K562 (cell line): ENCODE measurements around the gene SLC1A4. TPM values are rescaled to one million over a fixed set of nuclear protein-coding genes. Genes with fewer than 3 reads are reported as not detected.
A peak's percentile ranks its signal among the peaks of the same experiment; 100 is the strongest.

ENCODE experiments used
- CHCHD3 ChIP-seq: fragments of 250-450 bp; sonication (Bioruptor Pico); IDR thresholded peaks from 2 replicates; pipeline ENCODE4 v2.1.2; 2022; ENCODE audit warnings: mild to moderate bottlenecking
- CHD4 ChIP-seq: fragments of 200-600 bp; sonication (generic); IDR thresholded peaks from 3 replicates; pipeline ENCODE4 v1.6.1; 2012; ENCODE audit warnings: low read depth, mild to moderate bottlenecking, mixed read lengths, low read length, inconsistent platforms; ENCODE audit not compliant: insufficient read depth, insufficient replicate concordance, poor library complexity, severe bottlenecking
- EGR1 ChIP-seq: fragments of 450-650 bp; conservative IDR thresholded peaks from 2 replicates; pipeline ENCODE4 v1.6.1; 2017; ENCODE audit warnings: mild to moderate bottlenecking
- ETV6 ChIP-seq, 3 experiments: fragments of 150-350 bp in 1 of 3; sonication (generic) in 1 of 3; formaldehyde crosslinking in 1 of 3; IDR thresholded peaks; 2 replicates each; pipeline versions ENCODE4 v1.6.1 to v1.8.0; 2014 to 2022; ENCODE audit warnings: borderline replicate concordance in 2 of 3, low read depth in 2 of 3, antibody characterized with exemption in 1 of 3, low read length in 1 of 3, mild to moderate bottlenecking in 1 of 3, missing genetic modification reagents in 1 of 3
- JUNB ChIP-seq: fragments of 450-650 bp; formaldehyde crosslinking; conservative IDR thresholded peaks from 2 replicates; pipeline ENCODE4 v1.4.0; 2020; ENCODE audit warnings: mild to moderate bottlenecking
- KHSRP ChIP-seq: fragments of 450-650 bp; IDR thresholded peaks from 2 replicates; pipeline ENCODE4 v1.6.1; 2017
- MNT ChIP-seq, 2 experiments: fragments of 450-650 bp; conservative IDR thresholded peaks; 2 replicates each; pipeline ENCODE4 v1.6.1; 2017; ENCODE audit warnings: mild to moderate bottlenecking in 2 of 2, moderate library complexity in 2 of 2
- MTA3 ChIP-seq: fragments of 450-650 bp; formaldehyde crosslinking; IDR thresholded peaks from 2 replicates; pipeline ENCODE4 v1.6.1; 2017; ENCODE audit warnings: mild to moderate bottlenecking, borderline replicate concordance
- NFIC ChIP-seq: fragments of 450-650 bp; IDR thresholded peaks from 2 replicates; pipeline ENCODE4 v1.6.1; 2017; ENCODE audit warnings: mild to moderate bottlenecking, inconsistent platforms
- SAP30 ChIP-seq: fragments of 200-600 bp; sonication (generic); IDR thresholded peaks from 2 replicates; pipeline ENCODE4 v1.6.1; 2012; ENCODE audit warnings: borderline replicate concordance, low read depth, mild to moderate bottlenecking, moderate library complexity, low read length, control low read depth, inconsistent platforms; ENCODE audit not compliant: insufficient read depth, poor library complexity, severe bottlenecking
- SIX5 ChIP-seq, 2 experiments: IDR thresholded peaks; 2 replicates each; pipeline ENCODE4 v1.6.1; 2011; ENCODE audit warnings: low read length in 2 of 2, borderline replicate concordance in 1 of 2, low read depth in 1 of 2, mild to moderate bottlenecking in 1 of 2, moderate library complexity in 1 of 2; ENCODE audit not compliant: insufficient read depth in 1 of 2
- SMC3 ChIP-seq: conservative IDR thresholded peaks from 2 replicates; pipeline ENCODE4 v1.6.1; 2011; ENCODE audit warnings: low read depth, low read length, improper control_type of control experiment; ENCODE audit not compliant: insufficient read depth
- TFE3 ChIP-seq: fragments of 450-650 bp; formaldehyde crosslinking; IDR thresholded peaks from 2 replicates; pipeline ENCODE4 v1.4.0; 2020; ENCODE audit warnings: mild to moderate bottlenecking, mixed read lengths
- ZNF263 ChIP-seq: sonication (generic); formaldehyde crosslinking; IDR thresholded peaks from 2 replicates; pipeline ENCODE4 v1.8.0; 2022; ENCODE audit warnings: mild to moderate bottlenecking, missing genetic modification reagents, borderline replicate concordance
- polyA plus RNA-seq, 8 experiments: library from polyadenylated mRNA; depleted of rRNA in 4 of 8; stranded (reverse) in 5 of 8; unstranded in 3 of 8; fragments of >200 nt; fragmentation: Nextera tagmentation in 2 of 8; fragmentation: Illumina TruSeq in 1 of 8; extraction: Ambion mirVana in 2 of 8; extraction: Trizol in 1 of 8; gene quantifications; 2 replicates each; pipeline versions ENCODE4 v1.2.1 to v1.2.3, GENCODE V29; 2011 to 2014; ENCODE audit warnings: inconsistent platforms in 1 of 8, missing spikeins in 1 of 8
- total RNA-seq, 7 experiments: library from RNA; depleted of rRNA in 6 of 7; stranded (reverse); fragments of >200 nt in 6 of 7; fragmentation: Illumina TruSeq in 2 of 7; extraction: Trizol in 2 of 7; gene quantifications; 2 replicates each; pipeline versions ENCODE4 v1.2.1 to v1.2.3, GENCODE V29; 2011 to 2021; ENCODE audit warnings: low replicate concordance in 1 of 7
- TF ChIP-seq, protein P1 (sequence below): fragments of 200-800 bp; sonication (Bioruptor generic); IDR thresholded peaks from 2 replicates; pipeline ENCODE4 v1.6.1; 2017; ENCODE audit warnings: missing genetic modification characterization, missing compliant biosample characterization
- TF ChIP-seq, protein P2 (sequence below): sonication (generic); IDR thresholded peaks from 2 replicates; pipeline ENCODE4 v1.6.1; 2016
- TF ChIP-seq, protein P3 (sequence below): fragments of 450-650 bp; IDR thresholded peaks from 2 replicates; pipeline ENCODE4 v1.6.1; 2017; ENCODE audit warnings: antibody characterized with exemption

Gene SLC1A4
- total and polyA plus RNA-seq, 9 of the 15 experiments (the other 6 are each of a cell fraction or from before 2014, with no cell fraction given) = 4.4 to 24.0 (median 10.9) TPM

- no peak for TF ChIP-seq SAP30
- TF ChIP-seq CHCHD3 (CRISPR knock-in tag) = no peak
- TF ChIP-seq, protein P1, sequence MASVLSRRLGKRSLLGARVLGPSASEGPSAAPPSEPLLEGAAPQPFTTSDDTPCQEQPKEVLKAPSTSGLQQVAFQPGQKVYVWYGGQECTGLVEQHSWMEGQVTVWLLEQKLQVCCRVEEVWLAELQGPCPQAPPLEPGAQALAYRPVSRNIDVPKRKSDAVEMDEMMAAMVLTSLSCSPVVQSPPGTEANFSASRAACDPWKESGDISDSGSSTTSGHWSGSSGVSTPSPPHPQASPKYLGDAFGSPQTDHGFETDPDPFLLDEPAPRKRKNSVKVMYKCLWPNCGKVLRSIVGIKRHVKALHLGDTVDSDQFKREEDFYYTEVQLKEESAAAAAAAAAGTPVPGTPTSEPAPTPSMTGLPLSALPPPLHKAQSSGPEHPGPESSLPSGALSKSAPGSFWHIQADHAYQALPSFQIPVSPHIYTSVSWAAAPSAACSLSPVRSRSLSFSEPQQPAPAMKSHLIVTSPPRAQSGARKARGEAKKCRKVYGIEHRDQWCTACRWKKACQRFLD (CRISPR knock-in tag) = no peak
- TF ChIP-seq KHSRP = no peak
- TF ChIP-seq, protein P2, sequence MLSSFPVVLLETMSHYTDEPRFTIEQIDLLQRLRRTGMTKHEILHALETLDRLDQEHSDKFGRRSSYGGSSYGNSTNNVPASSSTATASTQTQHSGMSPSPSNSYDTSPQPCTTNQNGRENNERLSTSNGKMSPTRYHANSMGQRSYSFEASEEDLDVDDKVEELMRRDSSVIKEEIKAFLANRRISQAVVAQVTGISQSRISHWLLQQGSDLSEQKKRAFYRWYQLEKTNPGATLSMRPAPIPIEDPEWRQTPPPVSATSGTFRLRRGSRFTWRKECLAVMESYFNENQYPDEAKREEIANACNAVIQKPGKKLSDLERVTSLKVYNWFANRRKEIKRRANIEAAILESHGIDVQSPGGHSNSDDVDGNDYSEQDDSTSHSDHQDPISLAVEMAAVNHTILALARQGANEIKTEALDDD = peak; percentile 51
- no peak for TF ChIP-seq SIX5 (IDR thresholded peaks at IDR 0.05; ENCODE audit: borderline replicate concordance in 1 of 2, insufficient read depth in 1 of 2, low read depth in 1 of 2, low read length in 2 of 2)
- no peak for TF ChIP-seq NFIC
- TF ChIP-seq, protein P3, sequence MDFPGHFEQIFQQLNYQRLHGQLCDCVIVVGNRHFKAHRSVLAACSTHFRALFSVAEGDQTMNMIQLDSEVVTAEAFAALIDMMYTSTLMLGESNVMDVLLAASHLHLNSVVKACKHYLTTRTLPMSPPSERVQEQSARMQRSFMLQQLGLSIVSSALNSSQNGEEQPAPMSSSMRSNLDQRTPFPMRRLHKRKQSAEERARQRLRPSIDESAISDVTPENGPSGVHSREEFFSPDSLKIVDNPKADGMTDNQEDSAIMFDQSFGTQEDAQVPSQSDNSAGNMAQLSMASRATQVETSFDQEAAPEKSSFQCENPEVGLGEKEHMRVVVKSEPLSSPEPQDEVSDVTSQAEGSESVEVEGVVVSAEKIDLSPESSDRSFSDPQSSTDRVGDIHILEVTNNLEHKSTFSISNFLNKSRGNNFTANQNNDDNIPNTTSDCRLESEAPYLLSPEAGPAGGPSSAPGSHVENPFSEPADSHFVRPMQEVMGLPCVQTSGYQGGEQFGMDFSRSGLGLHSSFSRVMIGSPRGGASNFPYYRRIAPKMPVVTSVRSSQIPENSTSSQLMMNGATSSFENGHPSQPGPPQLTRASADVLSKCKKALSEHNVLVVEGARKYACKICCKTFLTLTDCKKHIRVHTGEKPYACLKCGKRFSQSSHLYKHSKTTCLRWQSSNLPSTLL = no peak
- 0 out of 4 replicates have a peak, but pooled peaks of 1 of the 2 experiments have one; percentile 22 for TF ChIP-seq MNT (conservative IDR thresholded peaks at IDR 0.05)
- peak; percentile 94 for TF ChIP-seq SMC3
- TF ChIP-seq TFE3 (CRISPR knock-in tag) = no peak
- no peak for TF ChIP-seq JUNB (CRISPR knock-in tag)
- TF ChIP-seq CHD4 = no peak
- TF ChIP-seq MTA3 = 0 out of 2 replicates have a peak, but pooled peaks have one; percentile 28
- TF ChIP-seq ETV6 (IDR thresholded peaks at IDR 0.05; ENCODE audit: borderline replicate concordance in 1 of 2, low read depth in 2 of 2, low read length in 1 of 2) = no peak
- no peak for TF ChIP-seq ETV6 (CRISPR knock-in tag; IDR thresholded peaks at IDR 0.05; ENCODE audit: borderline replicate concordance)
- TF ChIP-seq EGR1 = peak; percentile 98
- peak; percentile 35; the same call in 1 of the 2 replicates for TF ChIP-seq ZNF263 (CRISPR knock-in tag)
These were observed 51.4 kb downstream of the SLC1A4 start (continued) for GRCh38 chr2:65040400-65041261.
